ENCODE measurements around the gene KIF18B. TPM values are rescaled to one million over a fixed set of nuclear protein-coding genes. Genes with fewer than 3 reads are reported as not detected.
"Not testable (repeated sequence)": the region's sequence is repeated elsewhere in the genome, so short reads cannot be mapped to it uniquely, and the experiment has no call there.

Gene KIF18B
- polyA plus RNA-seq, 1 donor from 2014 or later, result not detected

DNA sequence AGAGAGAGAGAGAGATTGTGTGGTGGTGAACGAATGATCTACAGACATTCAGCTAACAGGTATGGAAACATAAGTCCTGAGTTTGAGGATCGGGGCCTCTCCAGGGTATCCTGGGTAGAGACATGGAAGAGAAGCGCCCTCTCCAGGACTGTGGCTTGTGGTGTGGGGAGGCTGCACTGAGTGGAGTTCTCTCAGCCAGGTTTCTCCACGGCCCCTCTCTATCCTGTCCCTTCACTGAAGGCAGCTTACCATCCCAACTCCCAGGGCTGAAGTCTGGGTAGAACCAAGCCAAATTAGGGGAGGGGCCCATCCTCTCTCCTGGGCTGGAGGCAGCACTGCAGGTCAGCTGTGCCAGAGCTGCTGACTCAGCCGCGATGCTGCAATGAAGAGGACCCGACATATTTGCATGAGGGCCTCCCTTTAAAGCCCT lies 14.4 kb upstream of the KIF18B start:
- peaks cover 65% of the 10 kb centered on the region for H3K27me3 Mint-ChIP-seq
- H3K36me3 Mint-ChIP-seq, result peaks cover 2% of the 10 kb centered on the region
- no peak overlapping the region for H3K27ac Mint-ChIP-seq
- H3K4me1 Mint-ChIP-seq, result peaks cover 4 to 9% (median 9%) of the 10 kb centered on the region in 3 donors
- H3K4me3 Mint-ChIP-seq, result no peak overlapping the region
- H3K9me3 Mint-ChIP-seq, result no peaks in the 10 kb centered on the region

DNA sequence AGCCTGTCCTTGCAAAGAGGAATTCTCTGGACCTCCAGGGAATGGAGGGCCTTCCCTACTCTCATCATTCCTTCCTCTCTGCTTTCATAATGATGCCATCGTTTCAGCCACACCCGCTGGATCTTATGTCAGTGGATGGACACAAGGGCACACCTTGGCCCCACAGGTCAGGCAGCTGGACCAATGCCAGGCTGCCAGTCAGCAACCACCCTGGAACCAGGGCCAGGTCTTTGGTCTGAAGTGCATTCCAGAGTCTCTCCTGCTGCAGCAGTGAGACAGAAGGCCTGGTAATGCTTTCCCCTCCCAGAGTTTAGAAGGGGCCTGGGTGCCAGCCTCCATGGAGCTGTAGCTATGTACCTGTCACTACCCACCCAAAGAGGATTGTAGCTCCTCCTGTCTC lies 13.1 kb upstream of the KIF18B start:
- H3K4me1 Mint-ChIP-seq, result peaks cover 1 to 4% (median 3%) of the 10 kb centered on the region in 3 donors
- peaks cover 2% of the 10 kb centered on the region for H3K36me3 Mint-ChIP-seq
- peaks cover 59% of the 10 kb centered on the region for H3K27me3 Mint-ChIP-seq
- no peaks in the 10 kb centered on the region for H3K9me3 Mint-ChIP-seq
- H3K4me3 Mint-ChIP-seq, result peak overlapping the region in 2 of 4 donors; percentile 32 to 48
- H3K27ac Mint-ChIP-seq, result no peak overlapping the region

DNA sequence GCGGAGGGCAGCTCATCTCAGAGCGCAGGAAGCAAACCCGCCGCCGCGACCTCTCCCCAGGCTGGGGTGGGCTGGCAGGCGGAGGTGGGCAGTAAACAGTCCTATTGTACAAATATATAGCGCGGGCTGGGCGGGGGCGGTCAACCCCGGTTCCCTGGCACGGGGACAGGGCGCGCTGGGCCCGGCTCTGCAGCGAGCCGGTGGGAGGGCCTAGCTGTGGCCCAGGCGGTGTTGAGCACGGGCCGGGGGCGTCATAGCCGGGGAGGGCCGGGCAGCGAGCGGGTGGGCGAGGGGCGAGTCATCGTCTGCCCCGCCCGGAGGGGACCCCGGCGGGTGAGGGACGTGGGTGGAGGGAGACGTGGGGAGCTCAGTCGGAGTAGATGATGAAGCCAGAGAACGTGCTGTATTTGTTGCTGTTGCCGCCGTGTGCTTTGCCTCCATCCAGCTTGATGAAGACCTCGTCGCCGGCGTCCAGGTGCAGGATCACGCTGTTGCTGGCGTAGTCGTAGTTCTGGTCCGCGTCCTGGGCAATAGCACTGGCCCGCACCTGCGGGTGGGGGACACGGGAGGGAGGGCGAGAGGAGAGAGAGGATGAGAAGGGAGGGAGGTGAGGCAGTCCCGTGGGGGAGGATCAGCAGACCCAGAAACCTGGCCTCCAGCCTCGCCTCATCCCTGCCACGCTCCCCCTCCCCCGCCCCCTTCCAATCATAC lies 12.4 kb upstream of the KIF18B start:
- Mint-ChIP-seq H3K4me1 (peaks cover 0 to 2% (median 0%) of the 10 kb centered on the region in 3 donors), H3K27me3 (peaks cover 52% of the 10 kb centered on the region), H3K36me3 (peaks cover 2% of the 10 kb centered on the region), H3K9me3 (no peaks in the 10 kb centered on the region), H3K27ac (no peak overlapping the region), H3K4me3 (peak overlapping the region in 1 of 4 donors; percentile 38)

DNA sequence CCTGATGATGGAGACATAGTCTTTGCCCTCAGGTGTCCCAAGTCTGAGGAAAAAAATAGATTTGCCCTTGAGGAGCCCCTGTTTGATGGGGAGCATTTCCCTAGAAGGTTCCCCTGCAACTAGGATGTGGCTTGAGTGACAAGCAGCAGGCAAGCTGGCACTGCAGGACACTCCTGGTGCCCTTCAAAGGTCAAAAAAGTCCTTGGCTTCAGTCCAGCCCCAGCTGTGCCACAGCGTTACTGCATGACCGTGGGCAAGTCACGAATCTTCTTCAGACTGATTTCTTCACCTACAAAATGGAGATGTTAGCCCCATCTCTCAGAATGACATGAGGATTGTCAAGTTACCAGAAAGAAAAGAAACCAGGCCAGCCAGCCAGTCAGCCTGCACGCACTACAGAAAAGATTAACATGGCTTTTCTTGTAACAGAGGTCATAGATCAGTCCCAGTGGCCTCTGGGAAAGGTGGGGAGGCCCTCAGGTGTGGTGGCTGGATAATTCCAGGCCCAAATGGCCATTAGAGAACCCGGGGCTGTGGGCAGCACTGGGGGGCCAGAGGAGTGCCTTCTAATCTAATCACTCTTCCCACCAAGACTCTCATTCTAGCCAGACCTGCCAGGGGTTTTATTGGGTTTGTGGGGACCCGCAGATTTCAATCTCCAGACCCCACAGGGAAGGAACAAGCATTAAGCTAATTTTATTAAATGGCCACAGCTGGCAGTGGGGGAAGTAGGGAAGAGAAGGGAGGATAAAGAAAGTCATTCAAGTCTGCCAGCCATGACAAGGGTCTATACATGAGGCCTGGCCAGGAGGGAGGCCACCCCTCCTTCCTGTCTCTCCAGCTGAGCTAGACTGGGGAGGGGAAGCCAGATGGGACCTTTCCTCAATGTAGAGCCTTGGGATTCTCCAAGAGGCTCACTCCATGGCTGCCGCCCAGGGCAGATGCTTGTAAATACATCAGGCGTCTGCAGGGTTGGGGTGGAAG lies 9.7 kb upstream of the KIF18B start:
- Mint-ChIP-seq H3K4me1 (peaks cover 0 to 2% (median 0%) of the 10 kb centered on the region in 3 donors), H3K27ac (no peak overlapping the region), H3K9me3 (no peaks in the 10 kb centered on the region), H3K27me3 (peaks cover 36% of the 10 kb centered on the region), H3K36me3 (no peaks in the 10 kb centered on the region), H3K4me3 (no peak overlapping the region)

DNA sequence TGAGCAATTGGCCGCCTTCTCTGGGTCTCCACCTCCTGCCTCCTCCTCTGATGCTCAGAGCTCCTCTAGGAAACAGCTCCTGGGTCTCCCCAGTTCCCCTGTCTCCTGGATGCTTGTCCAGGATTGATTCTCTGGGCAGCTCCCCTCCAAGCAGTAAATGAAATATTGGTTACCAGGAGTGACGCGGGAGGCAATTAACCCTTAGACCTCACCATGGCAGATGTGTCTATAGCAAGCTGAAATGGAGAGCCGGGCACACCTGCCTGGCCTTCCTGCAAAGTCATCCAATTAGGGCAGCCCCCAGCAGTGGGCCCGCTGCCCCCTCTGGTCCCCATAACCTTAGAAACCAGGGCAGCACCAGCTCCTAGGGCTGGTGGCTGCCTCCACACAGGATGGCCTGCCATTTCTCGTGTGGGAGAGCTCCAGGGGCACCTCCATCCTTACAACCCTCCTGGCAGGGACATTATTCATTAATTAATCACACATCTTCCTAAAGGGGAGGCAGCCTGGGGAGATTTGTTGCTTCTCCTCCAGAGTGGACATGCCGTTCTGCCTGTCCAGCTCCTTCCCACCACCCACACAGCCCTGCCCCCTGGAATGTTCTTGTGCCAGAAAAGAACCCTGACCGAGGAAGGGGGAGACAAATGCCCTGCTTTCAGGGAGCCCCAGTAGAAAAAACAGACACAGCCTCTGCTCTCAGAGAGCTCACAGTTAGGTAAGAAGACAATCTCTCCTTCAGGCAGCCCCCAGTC lies 8.3 kb upstream of the KIF18B start:
- Mint-ChIP-seq H3K4me1 (peaks cover 0 to 2% (median 0%) of the 10 kb centered on the region in 3 donors), H3K27ac (no peak overlapping the region), H3K36me3 (no peaks in the 10 kb centered on the region), H3K27me3 (peaks cover 29% of the 10 kb centered on the region), H3K4me3 (no peak overlapping the region), H3K9me3 (no peaks in the 10 kb centered on the region)

DNA sequence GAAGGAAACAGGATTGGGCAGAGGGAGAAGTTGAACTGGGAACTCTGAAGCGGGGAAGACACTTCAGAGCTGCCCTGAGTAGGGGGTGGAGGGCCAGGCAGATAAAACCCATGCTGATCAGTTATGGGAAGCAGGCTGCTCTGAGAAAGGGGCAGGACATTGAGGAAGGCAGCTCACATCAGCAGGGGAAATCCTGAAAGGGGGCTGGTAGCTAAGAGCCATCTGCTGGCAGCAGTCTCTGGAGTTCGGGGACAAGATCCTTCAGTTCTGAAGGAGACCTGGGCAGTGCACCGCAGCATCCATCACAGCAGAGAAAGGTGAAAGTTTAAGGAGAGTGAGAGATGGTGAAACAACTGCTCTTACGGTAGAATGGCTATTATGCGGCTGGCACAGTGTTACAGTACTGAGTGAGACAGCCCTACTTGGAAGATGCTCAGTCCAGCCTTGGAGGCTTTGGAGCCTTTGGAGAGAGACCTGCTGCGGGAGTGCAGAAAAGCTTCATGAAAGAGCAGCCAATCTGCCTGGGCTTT lies 5.4 kb upstream of the KIF18B start:
- H3K27ac Mint-ChIP-seq, result no peak overlapping the region
- H3K27me3 Mint-ChIP-seq, result peaks cover 7% of the 10 kb centered on the region
- no peaks in the 10 kb centered on the region for H3K9me3 Mint-ChIP-seq
- H3K4me3 Mint-ChIP-seq, result no peak overlapping the region
- H3K36me3 Mint-ChIP-seq, result no peaks in the 10 kb centered on the region
- peaks cover 0 to 2% (median 0%) of the 10 kb centered on the region in 3 donors for H3K4me1 Mint-ChIP-seq

DNA sequence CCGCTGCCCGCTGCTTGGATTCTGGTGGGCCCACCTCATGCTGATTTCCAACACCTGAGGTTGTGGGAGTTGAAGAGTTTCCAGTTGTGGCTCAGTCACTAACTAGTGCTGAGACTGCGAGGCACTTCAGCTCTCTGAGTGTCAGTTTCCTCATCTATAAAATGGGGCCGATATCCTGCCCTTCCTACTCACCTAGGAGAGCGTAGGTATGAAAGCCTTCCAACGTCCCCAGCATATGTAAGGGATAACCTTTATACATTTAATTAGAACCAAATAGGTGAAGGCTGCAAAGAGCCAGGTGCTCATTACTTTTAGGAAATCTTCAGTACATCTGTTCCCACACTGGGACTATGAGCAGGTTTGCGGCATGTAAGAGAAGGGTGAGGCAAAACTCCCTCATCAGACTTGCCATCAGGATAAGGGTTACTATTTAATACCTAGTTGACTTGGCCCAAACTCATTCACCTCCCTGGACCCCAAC lies 782 bp upstream of the KIF18B start:
- H3K4me1 Mint-ChIP-seq, result peaks cover 0 to 7% (median 4%) of the 10 kb centered on the region in 3 donors
- no peaks in the 10 kb centered on the region for H3K36me3 Mint-ChIP-seq
- peaks cover 4% of the 10 kb centered on the region for H3K27me3 Mint-ChIP-seq
- no peaks in the 10 kb centered on the region for H3K9me3 Mint-ChIP-seq
- H3K4me3 Mint-ChIP-seq, result peak overlapping the region; percentile 78 to 100 (median 94)
- peak overlapping the region; percentile 8 to 95 (median 87) for H3K27ac Mint-ChIP-seq

DNA sequence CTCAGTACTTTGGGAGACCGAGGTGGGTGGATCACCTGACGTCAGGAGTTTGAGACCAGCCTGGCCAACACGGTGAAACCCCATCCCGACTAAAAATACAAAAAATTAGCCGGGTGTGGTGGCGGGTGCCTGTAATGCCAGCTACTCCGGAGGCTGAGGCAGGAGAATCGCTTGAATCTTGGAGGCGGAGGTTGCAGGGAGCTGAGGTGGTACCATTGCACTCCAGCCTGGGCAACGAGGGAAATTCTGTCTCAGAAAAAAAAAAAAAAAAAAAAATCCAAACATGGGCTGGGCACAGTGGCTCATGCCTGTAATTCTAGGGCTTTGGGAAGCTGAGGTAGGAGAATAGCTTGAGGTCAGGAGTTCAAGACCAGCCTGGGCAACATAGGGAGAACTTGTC lies 1.9 kb downstream of the KIF18B start:
- not testable (repeated sequence) for H3K4me3 Mint-ChIP-seq, H3K4me1 Mint-ChIP-seq, H3K9me3 Mint-ChIP-seq, H3K27me3 Mint-ChIP-seq, H3K36me3 Mint-ChIP-seq, H3K27ac Mint-ChIP-seq

DNA sequence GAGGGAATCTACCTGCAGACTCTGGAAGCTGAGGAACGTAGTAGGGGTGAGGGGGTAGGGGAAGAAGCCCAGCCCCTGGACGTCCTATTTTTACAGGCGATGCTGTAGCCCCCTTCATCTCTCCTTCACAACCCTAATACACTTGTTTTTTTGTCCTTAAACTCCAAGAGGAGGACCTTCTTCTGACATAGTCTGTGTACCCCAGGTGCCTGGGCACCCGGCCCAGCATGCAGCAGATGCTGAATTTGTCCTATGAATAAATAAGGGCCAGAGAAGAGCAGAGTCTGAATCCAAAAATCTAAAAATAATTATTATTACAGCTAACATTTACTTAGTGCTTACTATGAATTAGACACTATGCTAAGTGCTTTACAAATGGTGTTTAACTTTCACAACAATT lies 5.1 kb downstream of the KIF18B start:
- Mint-ChIP-seq H3K4me3 (no peak overlapping the region), H3K9me3 (peaks cover 1 to 4% (median 2%) of the 10 kb centered on the region in 3 donors), H3K27me3 (peaks cover 4% of the 10 kb centered on the region), H3K27ac (no peak overlapping the region), H3K36me3 (no peaks in the 10 kb centered on the region), H3K4me1 (peaks cover 0 to 2% (median 0%) of the 10 kb centered on the region in 3 donors)

DNA sequence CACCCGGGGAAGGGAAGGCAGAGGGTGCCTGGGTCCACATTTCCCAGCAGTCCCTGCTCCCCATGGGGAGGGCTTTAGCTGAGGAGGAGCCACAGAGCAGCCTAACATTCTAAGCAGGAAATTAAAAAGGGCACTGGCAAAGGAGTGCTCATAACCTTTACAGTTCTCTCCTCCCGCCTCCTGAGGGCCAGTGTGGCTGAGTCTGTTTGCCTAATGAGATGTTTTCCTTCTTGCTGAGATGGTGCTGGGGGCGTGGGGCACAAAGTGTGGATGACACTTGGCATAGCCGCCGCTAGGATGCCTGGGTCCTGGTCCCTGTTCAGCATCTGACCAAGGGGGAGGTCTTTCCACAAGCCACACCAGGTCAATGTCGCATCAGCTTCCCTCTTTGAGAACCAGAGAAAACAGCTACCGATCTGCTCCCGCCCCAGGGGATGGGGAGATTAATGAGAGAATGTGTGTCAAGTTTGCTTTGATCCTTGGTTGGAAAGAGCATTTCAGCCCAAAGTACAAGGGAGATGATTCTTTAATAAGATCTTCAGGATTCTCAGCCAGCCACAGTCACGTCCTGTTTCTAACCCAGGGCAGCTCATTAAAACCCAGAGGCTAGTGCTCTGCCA lies 5.8 kb downstream of the KIF18B start:
- Mint-ChIP-seq H3K4me1 (peaks cover 0 to 2% (median 0%) of the 10 kb centered on the region in 3 donors), H3K4me3 (no peak overlapping the region), H3K27ac (no peak overlapping the region), H3K36me3 (no peaks in the 10 kb centered on the region), H3K9me3 (peaks cover 1 to 4% (median 2%) of the 10 kb centered on the region in 3 donors), H3K27me3 (peaks cover 4% of the 10 kb centered on the region)

DNA sequence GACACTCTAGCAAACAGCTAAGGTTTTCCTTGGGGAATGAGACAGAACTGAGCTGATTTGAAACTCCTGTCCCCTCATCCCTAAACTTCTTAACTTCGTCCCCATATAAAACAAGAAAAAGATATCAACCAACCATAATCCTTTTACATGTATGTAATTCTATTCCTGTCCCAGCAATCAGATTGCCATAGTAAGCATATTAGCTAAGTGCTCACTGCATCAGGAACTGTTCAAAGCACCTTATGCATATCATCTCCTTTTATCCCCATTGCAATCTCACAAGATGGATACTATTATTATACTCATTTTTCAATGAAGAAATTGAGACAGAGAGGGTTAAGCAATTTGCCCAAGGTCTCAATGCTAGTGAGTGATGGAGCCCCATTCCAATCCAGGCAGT lies 6.8 kb downstream of the KIF18B start:
- Mint-ChIP-seq H3K4me3 (no peak overlapping the region), H3K36me3 (no peaks in the 10 kb centered on the region), H3K4me1 (no peaks in the 10 kb centered on the region), H3K9me3 (peaks cover 1 to 4% (median 2%) of the 10 kb centered on the region in 3 donors), H3K27ac (no peak overlapping the region), H3K27me3 (no peaks in the 10 kb centered on the region)

DNA sequence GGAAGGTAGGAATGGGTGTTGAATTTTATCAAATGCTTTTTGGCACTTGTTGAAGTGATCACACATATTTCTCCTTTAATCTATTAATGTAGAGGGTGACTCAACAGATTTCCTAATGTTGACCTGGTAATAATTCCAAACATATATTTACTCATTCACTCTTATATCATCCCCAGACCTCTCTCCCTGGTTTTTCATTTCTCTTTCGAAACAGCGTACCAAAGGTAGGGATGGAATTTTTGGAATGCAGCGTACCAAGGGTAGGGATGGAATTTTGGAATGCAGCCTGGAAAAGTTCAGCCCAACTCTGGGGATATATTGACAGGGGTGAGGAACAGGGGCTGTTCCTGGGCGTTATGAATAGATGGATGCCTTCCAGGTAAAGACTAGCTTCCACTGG lies 7.3 kb downstream of the KIF18B start:
- peaks cover 1 to 4% (median 2%) of the 10 kb centered on the region in 3 donors for H3K9me3 Mint-ChIP-seq
- no peak overlapping the region for H3K4me3 Mint-ChIP-seq
- no peaks in the 10 kb centered on the region for H3K27me3 Mint-ChIP-seq
- no peaks in the 10 kb centered on the region for H3K36me3 Mint-ChIP-seq
- no peak overlapping the region for H3K27ac Mint-ChIP-seq
- no peaks in the 10 kb centered on the region for H3K4me1 Mint-ChIP-seq

DNA sequence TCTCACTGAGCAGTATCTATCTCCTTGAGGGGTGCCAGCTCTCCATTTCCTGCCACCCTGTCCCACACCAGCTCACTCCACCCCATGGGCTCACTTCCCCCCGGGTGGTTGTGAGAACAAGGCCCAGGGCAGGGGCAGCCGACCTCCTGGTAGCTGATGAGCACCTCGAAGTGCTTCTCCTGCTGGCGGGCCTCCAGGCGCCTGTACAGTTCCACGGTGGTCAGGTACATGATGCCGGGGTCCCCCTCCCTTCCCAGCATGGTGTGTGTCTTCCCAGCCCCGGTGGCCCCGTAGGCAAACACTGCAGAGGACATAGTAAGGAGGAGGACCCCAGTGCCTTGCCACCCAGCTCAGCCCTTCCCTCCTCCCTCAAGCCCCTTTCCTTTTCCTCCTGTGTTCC lies 12.5 kb downstream of the KIF18B start:
- H3K27ac Mint-ChIP-seq, result no peak overlapping the region
- no peak overlapping the region for H3K4me3 Mint-ChIP-seq
- H3K4me1 Mint-ChIP-seq, result no peaks in the 10 kb centered on the region
- no peaks in the 10 kb centered on the region for H3K27me3 Mint-ChIP-seq
- H3K36me3 Mint-ChIP-seq, result no peaks in the 10 kb centered on the region
- H3K9me3 Mint-ChIP-seq, result peaks cover 1 to 4% (median 2%) of the 10 kb centered on the region in 3 donors

DNA sequence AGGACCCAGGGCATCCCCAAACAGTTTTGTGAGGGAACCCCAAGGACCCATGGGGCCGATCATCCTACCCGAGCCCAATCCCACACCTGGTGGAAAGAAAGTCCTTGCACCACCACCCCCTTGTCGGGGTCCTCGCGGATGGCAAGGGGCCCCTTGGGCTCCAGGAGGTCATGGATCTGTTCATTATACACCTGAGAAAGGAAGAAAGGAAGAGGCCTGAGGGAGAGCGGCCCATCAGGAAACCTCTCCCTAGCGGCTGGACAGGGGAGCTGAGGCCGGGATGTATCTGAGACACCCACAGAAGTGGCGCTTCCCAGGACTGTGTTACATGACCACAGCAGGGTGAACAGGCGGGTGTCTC lies 12.8 kb downstream of the KIF18B start:
- Mint-ChIP-seq H3K27ac (no peak overlapping the region), H3K36me3 (no peaks in the 10 kb centered on the region), H3K4me1 (no peaks in the 10 kb centered on the region), H3K4me3 (no peak overlapping the region), H3K9me3 (peaks cover 1 to 4% (median 2%) of the 10 kb centered on the region in 3 donors), H3K27me3 (no peaks in the 10 kb centered on the region)

All from IgD-negative memory B cell (primary cell).